NT2/D1 (cell line): ENCODE data around the gene TEX11.

Source experiments
- DNase-seq: peaks from one replicate; pipeline ENCODE4 v3.0.0-alpha.2; 2011; ENCODE audit warnings: low read depth, low spot score
- H3K27me3 ChIP-seq: 2 replicates; pipeline ENCODE4 v1.6.0; 2011; ENCODE audit warnings: mild to moderate bottlenecking; ENCODE audit not compliant: insufficient read length, insufficient read depth
- H3K36me3 ChIP-seq: 2 replicates; pipeline ENCODE4 v1.6.1; 2011; ENCODE audit warnings: mild to moderate bottlenecking, low read length, mixed read lengths; ENCODE audit not compliant: insufficient read depth, insufficient read length
- H3K4me1 ChIP-seq: 2 replicates; pipeline ENCODE4 v1.5.1; 2011; ENCODE audit not compliant: insufficient read depth, insufficient read length
- H3K4me3 ChIP-seq: 2 replicates; pipeline ENCODE4 v1.5.1; 2011; ENCODE audit warnings: low read depth; ENCODE audit not compliant: insufficient read length
- H3K9ac ChIP-seq: 2 replicates; pipeline ENCODE4 v1.6.0; 2011; ENCODE audit warnings: low read depth; ENCODE audit not compliant: insufficient read length
- H3K9me3 ChIP-seq: 2 replicates; pipeline ENCODE4 v1.5.1; 2011; ENCODE audit warnings: mild to moderate bottlenecking, low read length; ENCODE audit not compliant: insufficient read depth
- SUZ12 ChIP-seq: IDR thresholded peaks from 2 replicates; pipeline ENCODE4 v1.6.1; 2011; ENCODE audit not compliant: insufficient read length, insufficient read depth; ENCODE audit errors: extremely low read depth
- YY1 ChIP-seq: IDR thresholded peaks from 2 replicates; pipeline ENCODE4 v1.6.1; 2011; ENCODE audit not compliant: insufficient read length, insufficient read depth
- ZNF274 ChIP-seq: IDR thresholded peaks from 2 replicates; pipeline ENCODE4 v1.6.1; 2011; ENCODE audit warnings: mild to moderate bottlenecking, low read depth, low read length

Gene TEX11

DNA sequence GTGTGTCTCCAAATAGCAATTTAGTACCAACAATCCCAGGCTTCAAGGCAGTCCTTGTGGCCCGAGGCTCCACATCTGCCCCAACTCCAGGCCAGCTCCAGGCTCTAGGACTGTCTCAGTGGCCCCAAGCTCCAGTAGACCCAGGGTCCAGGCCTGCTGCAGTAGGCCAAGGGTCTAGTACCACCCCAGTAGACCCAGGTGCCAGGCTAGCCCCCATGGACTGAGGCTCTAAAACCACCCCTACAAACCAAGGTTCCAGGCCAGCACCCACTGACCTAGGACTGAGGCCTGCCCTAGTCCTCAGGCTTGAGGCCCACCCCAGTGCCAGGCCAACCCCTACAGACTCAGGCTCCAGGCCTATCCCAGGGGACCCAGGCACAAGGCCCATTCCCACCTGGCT, 272.3 kb downstream of the TEX11 start:
- TF ChIP-seq SUZ12, result no peak
- TF ChIP-seq ZNF274, result no peak
- no peak for TF ChIP-seq YY1
- H3K9ac ChIP-seq, result no peak overlapping the region

DNA sequence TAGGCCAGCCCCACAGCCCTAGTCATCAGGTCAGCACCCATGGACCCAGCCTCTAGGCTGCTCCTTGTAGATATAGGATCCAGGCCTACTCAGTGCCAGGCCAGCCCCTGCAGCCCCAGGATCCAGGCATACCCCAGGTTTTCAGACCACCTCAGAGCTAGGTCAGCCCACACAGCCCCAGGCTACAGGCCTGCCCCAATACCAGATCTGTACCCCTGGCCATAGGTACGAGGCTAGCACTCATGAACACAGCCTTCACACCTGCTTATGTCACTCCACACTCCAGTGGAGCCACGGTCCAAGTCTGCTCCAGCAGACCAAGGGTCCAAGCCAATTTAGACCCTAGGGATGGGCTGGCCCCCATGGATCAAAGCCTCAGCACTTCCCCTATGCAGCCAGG, 272.8 kb downstream of the TEX11 start:
- H3K27me3 ChIP-seq, result no peaks in the 10 kb centered on the region
- no peak for DNase-seq
- H3K9me3 ChIP-seq, result peaks cover 17% of the 10 kb centered on the region; the same call in 1 of the 2 replicates
- TF ChIP-seq YY1 (no peak), SUZ12 (no peak), ZNF274 (no peak)
- H3K4me3 ChIP-seq, result no peak overlapping the region
- H3K9ac ChIP-seq, result no peak overlapping the region
- H3K4me1 ChIP-seq, result no peaks in the 10 kb centered on the region
- no peaks in the 10 kb centered on the region for H3K36me3 ChIP-seq

More for the DNA sequence above, 272.3 kb downstream of the TEX11 start:
- H3K4me1 ChIP-seq, result no peaks in the 10 kb centered on the region
- H3K36me3 ChIP-seq, result no peaks in the 10 kb centered on the region
- H3K27me3 ChIP-seq, result no peaks in the 10 kb centered on the region
- H3K9me3 ChIP-seq, result peaks cover 17% of the 10 kb centered on the region; the same call in 1 of the 2 replicates
- no peak overlapping the region for H3K4me3 ChIP-seq
- DNase-seq, result no peak

DNA sequence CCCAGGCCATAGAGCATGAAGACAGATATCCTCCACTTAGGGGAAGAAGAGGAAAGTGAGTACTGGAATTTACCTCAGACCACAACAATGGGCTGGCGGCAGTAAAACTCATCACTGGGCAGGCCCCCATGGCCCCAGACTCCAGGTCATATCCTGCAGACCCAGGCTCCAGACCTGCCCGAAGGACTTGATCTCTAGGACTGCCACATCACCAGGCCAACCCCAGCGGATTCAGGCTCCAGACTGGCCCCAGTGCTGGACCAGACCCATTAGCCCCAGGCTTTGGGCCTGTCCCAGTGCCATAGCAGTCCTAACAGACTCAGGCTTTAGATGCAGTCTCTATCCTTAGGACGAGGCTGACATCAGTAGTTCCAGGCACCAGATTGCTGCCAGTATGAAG, 273.3 kb downstream of the TEX11 start:
- no peak overlapping the region for H3K4me3 ChIP-seq
- H3K9me3 ChIP-seq, result peaks cover 17% of the 10 kb centered on the region; the same call in 1 of the 2 replicates
- TF ChIP-seq YY1, result no peak
- no peak for TF ChIP-seq ZNF274
- TF ChIP-seq SUZ12, result no peak
- no peaks in the 10 kb centered on the region for H3K4me1 ChIP-seq
- no peaks in the 10 kb centered on the region for H3K36me3 ChIP-seq
- no peak overlapping the region for H3K9ac ChIP-seq
- no peak for DNase-seq
- no peaks in the 10 kb centered on the region for H3K27me3 ChIP-seq

DNA sequence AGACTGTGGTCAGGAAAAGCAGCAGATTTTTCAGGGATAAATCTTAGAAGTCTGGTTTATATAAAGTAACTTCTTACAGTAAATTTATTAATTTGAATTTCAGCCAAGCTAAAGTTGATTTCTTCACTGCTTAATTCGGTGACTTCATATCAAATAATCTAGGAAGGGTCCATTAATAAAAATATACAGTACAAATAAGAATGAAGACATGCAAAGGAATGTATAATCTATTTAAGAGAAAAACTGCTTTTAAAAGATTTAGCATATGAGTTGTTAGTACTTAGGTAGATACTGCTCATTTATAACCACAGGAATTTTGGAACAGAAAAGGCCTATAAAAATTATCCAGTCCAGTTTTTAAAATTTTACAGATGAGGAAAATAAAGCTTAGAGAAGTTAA, 286.8 kb downstream of the TEX11 start:
- H3K4me1 ChIP-seq, result no peaks in the 10 kb centered on the region
- no peak overlapping the region for H3K9ac ChIP-seq
- H3K4me3 ChIP-seq, result no peak overlapping the region
- DNase-seq, result no peak
- H3K9me3 ChIP-seq, result no peaks in the 10 kb centered on the region
- no peaks in the 10 kb centered on the region for H3K36me3 ChIP-seq
- H3K27me3 ChIP-seq, result no peaks in the 10 kb centered on the region
- TF ChIP-seq SUZ12 (no peak), ZNF274 (no peak), YY1 (no peak)

DNA sequence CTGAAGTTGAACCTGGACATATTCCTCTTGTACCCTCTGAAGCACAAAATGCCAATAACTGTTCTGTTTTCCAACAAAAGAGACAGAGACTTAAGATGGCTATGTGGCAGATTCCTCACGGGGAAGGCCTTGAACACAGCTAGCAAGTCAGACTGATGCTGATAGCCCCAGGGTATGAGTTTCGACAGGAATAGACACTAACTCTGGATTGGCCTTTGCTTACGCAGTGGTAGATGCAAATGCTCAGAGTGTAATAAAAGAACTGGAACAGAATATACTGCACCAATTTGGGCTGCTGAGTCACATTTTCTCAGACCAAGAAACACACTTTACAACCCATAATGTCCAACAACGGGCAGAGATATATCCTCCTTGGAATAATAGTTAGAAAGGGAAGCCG, 290.0 kb downstream of the TEX11 start:
- Histone ChIP-seq H3K27me3 (no peaks in the 10 kb centered on the region), H3K4me1 (no peaks in the 10 kb centered on the region), H3K9me3 (no peaks in the 10 kb centered on the region), H3K36me3 (no peaks in the 10 kb centered on the region), H3K9ac (no peak overlapping the region), H3K4me3 (no peak overlapping the region)
- TF ChIP-seq YY1 (no peak), ZNF274 (no peak), SUZ12 (no peak)
- no peak for DNase-seq

DNA sequence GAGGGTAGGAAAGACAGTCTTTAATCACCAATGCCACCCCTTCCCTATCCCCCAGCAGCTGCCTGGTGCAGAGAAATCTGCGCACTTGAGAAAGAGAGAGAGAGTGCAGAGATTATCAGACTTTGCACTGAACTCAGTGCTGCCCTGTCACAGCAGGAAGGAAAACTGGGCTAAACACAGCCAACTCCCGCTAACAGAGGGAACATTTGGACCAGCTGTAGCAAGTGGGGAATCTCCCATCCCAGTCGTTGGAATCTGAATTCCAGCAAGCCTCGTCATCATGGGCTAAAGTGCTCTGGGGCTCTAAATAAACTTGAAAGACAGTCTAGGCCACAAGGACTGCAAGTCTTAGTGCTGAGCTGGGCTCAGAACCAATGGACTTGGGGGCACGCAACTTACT, 295.2 kb downstream of the TEX11 start:
- no peaks in the 10 kb centered on the region for H3K36me3 ChIP-seq
- no peaks in the 10 kb centered on the region for H3K27me3 ChIP-seq
- TF ChIP-seq YY1, result no peak
- TF ChIP-seq ZNF274, result no peak
- no peak for TF ChIP-seq SUZ12
- no peak overlapping the region for H3K9ac ChIP-seq
- H3K4me3 ChIP-seq, result no peak overlapping the region
- no peaks in the 10 kb centered on the region for H3K9me3 ChIP-seq
- DNase-seq, result no peak
- no peaks in the 10 kb centered on the region for H3K4me1 ChIP-seq

DNA sequence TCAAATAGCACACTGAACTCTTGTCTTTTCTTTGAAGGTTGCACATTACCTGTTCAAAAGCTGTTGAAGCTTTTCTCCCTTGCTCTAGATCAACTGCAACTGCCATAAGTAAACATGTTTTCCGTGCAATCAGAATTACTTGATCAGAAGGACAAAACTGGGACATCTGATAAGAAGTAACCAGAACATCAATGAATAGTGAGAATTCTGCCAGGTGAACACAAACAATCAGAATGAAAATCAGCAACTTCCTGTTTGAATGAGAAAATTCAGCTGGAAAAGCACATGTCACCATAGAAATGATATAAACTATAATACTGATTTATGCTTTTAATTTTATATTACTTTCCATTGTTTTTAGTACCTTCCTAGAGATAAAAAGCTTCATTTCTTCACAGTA, 303.2 kb downstream of the TEX11 start:
- Histone ChIP-seq H3K4me1 (no peaks in the 10 kb centered on the region), H3K4me3 (no peak overlapping the region), H3K36me3 (no peaks in the 10 kb centered on the region), H3K9ac (no peak overlapping the region), H3K9me3 (no peaks in the 10 kb centered on the region), H3K27me3 (no peaks in the 10 kb centered on the region)
- no peak for DNase-seq
- TF ChIP-seq YY1, result no peak
- no peak for TF ChIP-seq SUZ12
- no peak for TF ChIP-seq ZNF274
